ENCODE measurements around the gene CBLN3. TPM values are rescaled to one million over a fixed set of nuclear protein-coding genes. Genes with fewer than 3 reads are reported as not detected.

Gene CBLN3
- total and polyA plus RNA-seq, 4 donors: 0.59 to 2.4 (median 1.5) TPM

DNA sequence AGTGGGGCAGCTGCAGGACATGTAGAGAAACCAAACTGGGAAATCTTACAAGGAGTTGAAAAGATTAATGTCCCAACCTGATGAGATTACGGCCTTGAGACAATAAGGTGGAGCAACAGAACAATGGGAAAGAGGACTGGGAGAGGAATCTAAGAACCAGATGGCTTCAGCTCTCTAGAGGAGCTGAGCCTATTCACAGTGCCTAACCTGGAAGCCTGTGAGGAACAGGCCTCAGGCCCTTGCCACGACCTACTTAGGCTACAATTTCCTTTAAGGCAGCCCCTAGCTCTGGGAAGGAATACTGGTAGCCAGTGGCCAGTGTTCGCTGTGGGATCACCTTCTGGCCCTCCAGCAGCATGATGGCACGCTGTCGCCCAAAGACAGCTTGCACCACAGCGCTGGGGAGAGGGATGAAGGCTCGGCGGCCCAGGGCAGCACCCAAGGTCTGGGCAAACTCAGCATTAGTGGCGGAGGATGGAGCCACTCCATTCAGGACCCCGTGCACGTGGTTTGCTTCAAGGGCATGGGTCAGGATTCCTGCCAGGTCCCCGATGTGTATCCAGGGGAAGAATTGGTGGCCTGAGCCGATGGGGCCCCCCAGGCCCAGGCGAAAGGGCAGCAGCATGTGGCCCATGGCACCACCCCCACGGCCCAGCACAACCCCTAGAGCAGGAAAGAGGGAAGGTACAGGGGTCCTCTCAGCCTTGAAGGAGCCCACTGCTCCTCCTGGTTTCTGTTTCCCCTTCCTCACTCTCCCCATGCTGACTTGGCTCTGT lies 10.6 kb upstream of the CBLN3 start:
- H3K27ac ChIP-seq (ENCODE audit: low read depth, low read length): no peak overlapping the region
- peak in 1 of 6 donors; percentile 6 for DNase-seq (ENCODE audit: low read depth in 4 of 6, low spot score in 6 of 6)
- H3K4me1 ChIP-seq (ENCODE audit: control insufficient read depth, insufficient read depth, low read length): peaks cover 31% of the 10 kb centered on the region
- 89% methylated on average over 13 of the region's 15 CpGs for WGBS (ENCODE audit: insufficient coverage)
- no peak overlapping the region for H3K4me3 ChIP-seq (ENCODE audit: low read depth, low read length)
- H3K27me3 ChIP-seq (ENCODE audit: control insufficient read depth, insufficient read depth, low read length): no peaks in the 10 kb centered on the region
- no peaks in the 10 kb centered on the region for H3K9me3 ChIP-seq (ENCODE audit: control insufficient read depth, insufficient read depth, low read length)
- H3K36me3 ChIP-seq (ENCODE audit: control insufficient read depth, insufficient read depth, low read length): peaks cover 37% of the 10 kb centered on the region

DNA sequence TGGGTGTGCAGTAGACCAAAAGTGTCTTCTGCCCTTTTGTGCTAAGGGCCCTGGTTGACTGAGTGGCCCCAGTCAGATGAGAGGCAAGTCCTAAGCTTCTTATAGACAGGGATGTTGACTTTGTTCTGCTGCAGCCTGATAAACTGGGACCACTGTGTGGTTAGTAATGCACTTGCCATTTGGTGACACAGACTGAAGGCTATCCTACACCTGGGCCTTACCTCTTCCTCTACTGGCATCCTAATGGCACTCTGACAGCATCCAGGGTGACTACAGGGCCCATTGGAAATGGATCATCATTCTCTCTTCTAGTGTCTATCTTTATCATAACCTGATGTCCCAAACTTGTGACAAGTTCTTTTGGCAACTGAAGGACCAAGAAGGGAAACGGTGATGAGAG lies 9.8 kb upstream of the CBLN3 start:
- DNase-seq (ENCODE audit: low read depth in 4 of 6, low spot score in 6 of 6): no peak
- H3K4me3 ChIP-seq (ENCODE audit: low read depth, low read length): no peak overlapping the region
- H3K27ac ChIP-seq (ENCODE audit: low read depth, low read length): no peak overlapping the region
- 83% methylated on average over 1 of the region's 1 CpG for WGBS (ENCODE audit: insufficient coverage)
- H3K4me1 ChIP-seq (ENCODE audit: control insufficient read depth, insufficient read depth, low read length): peaks cover 31% of the 10 kb centered on the region
- no peaks in the 10 kb centered on the region for H3K27me3 ChIP-seq (ENCODE audit: control insufficient read depth, insufficient read depth, low read length)
- peaks cover 42% of the 10 kb centered on the region for H3K36me3 ChIP-seq (ENCODE audit: control insufficient read depth, insufficient read depth, low read length)
- H3K9me3 ChIP-seq (ENCODE audit: control insufficient read depth, insufficient read depth, low read length): no peaks in the 10 kb centered on the region

DNA sequence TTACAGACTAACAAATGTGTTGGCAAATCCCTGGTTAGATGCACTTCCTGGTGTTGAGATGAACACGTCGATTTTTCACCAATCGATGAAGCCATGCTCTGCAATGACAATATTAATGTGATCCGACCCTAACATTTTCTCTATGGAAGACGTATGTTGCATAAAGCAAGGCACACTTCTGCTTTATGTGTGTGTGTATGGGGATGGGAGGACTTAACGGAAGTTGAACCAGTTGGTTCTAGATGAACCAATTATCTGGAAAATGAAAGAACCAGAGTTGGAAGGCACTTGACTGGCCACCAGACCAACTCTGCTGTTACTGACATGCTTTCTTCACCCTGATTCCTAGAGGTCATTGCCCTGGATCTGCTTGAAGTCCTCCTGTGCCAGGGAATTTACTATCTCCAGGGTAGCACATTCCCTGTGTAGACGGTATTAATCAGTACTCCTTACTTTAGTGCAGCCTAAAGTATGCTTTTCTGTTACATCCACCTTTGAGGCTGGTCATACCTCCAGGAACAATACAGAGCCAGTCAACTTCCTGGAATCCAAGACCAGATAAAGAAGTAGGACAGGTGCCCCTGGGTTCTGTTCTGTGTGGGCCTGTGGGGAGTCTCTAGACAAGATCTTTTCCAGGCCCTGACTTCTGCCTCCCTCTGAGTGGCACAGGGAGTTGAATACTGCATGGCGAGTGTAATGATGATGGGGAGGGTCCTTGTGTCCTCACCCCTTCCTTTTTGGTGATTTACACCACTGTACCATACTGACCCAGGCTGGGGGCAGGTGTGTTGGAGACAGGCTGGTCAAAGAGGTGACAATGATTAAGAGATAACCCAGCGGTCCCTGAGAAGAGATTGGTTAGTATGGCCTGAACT lies 9.0 kb upstream of the CBLN3 start:
- WGBS (ENCODE audit: insufficient coverage): 85% methylated on average over 5 of the region's 9 CpGs
- H3K27me3 ChIP-seq (ENCODE audit: control insufficient read depth, insufficient read depth, low read length): no peaks in the 10 kb centered on the region
- DNase-seq (ENCODE audit: low read depth in 4 of 6, low spot score in 6 of 6): no peak
- H3K4me3 ChIP-seq (ENCODE audit: low read depth, low read length): no peak overlapping the region
- H3K27ac ChIP-seq (ENCODE audit: low read depth, low read length): no peak overlapping the region
- H3K9me3 ChIP-seq (ENCODE audit: control insufficient read depth, insufficient read depth, low read length): no peaks in the 10 kb centered on the region
- H3K4me1 ChIP-seq (ENCODE audit: control insufficient read depth, insufficient read depth, low read length): peaks cover 31% of the 10 kb centered on the region
- peaks cover 43% of the 10 kb centered on the region for H3K36me3 ChIP-seq (ENCODE audit: control insufficient read depth, insufficient read depth, low read length)

DNA sequence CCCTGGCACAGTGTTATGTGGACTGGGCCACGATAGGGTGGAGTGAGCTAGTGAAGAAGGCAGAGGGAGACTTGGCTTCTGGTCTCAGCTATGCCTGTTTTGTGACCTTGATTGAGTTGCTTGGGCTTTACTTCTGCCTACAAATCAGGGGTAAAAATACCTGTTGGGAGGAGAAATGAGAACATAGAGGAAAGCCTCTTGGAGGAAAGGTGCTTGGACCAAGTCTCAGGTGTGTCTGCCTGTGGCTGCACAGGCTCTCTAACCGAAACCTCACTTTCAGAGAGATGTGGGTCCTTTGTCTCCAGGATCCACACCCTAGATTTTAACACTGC lies 8.2 kb upstream of the CBLN3 start:
- no peak overlapping the region for H3K4me3 ChIP-seq (ENCODE audit: low read depth, low read length)
- H3K9me3 ChIP-seq (ENCODE audit: control insufficient read depth, insufficient read depth, low read length): no peaks in the 10 kb centered on the region
- peaks cover 31% of the 10 kb centered on the region for H3K4me1 ChIP-seq (ENCODE audit: control insufficient read depth, insufficient read depth, low read length)
- WGBS (ENCODE audit: insufficient coverage): 100% methylated on average over 1 of the region's 2 CpGs
- no peak for DNase-seq (ENCODE audit: low read depth in 4 of 6, low spot score in 6 of 6)
- H3K27ac ChIP-seq (ENCODE audit: low read depth, low read length): no peak overlapping the region
- peaks cover 43% of the 10 kb centered on the region for H3K36me3 ChIP-seq (ENCODE audit: control insufficient read depth, insufficient read depth, low read length)
- H3K27me3 ChIP-seq (ENCODE audit: control insufficient read depth, insufficient read depth, low read length): no peaks in the 10 kb centered on the region

DNA sequence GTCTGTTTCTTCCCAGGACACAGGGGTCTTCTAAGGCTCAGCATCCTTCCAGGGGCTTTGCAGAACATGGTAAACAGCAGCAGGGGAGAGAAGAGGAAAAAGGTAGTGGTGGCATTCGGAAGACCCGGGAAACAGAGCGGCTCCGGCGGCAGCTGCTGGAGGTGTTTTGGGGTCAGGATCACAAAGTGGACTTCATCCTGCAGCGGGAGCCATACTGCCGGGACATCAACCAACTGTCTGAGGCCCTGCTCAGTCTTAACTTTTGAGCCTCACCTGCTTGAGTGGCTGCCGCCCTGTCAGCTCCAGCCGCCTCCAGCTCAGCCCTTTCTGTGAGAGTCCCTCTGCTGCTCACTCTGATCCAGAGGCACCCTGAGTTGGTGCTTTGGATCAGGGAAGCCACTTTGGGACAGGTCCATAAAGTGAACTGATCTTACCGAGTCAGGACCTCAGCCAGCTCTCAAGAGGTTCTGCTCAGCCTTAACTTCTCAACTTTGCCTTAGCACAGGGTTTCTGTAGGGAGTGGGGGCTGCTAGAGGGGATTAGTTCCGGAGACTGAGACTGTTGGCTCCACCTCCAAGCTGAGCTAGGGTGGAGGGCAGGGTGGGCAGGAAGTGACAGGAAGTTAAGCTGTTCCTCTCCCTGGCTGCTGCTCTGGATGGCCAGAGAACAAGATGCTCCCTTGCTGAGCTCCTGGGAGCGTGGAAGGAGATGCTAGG lies 7.7 kb upstream of the CBLN3 start:
- 72% methylated on average over 10 of the region's 12 CpGs for WGBS (ENCODE audit: insufficient coverage)
- no peak overlapping the region for H3K4me3 ChIP-seq (ENCODE audit: low read depth, low read length)
- no peaks in the 10 kb centered on the region for H3K9me3 ChIP-seq (ENCODE audit: control insufficient read depth, insufficient read depth, low read length)
- no peak for DNase-seq (ENCODE audit: low read depth in 4 of 6, low spot score in 6 of 6)
- peaks cover 32% of the 10 kb centered on the region for H3K4me1 ChIP-seq (ENCODE audit: control insufficient read depth, insufficient read depth, low read length)
- peak overlapping the region; percentile 2 for H3K27ac ChIP-seq (ENCODE audit: low read depth, low read length)
- H3K36me3 ChIP-seq (ENCODE audit: control insufficient read depth, insufficient read depth, low read length): peaks cover 48% of the 10 kb centered on the region
- no peaks in the 10 kb centered on the region for H3K27me3 ChIP-seq (ENCODE audit: control insufficient read depth, insufficient read depth, low read length)

DNA sequence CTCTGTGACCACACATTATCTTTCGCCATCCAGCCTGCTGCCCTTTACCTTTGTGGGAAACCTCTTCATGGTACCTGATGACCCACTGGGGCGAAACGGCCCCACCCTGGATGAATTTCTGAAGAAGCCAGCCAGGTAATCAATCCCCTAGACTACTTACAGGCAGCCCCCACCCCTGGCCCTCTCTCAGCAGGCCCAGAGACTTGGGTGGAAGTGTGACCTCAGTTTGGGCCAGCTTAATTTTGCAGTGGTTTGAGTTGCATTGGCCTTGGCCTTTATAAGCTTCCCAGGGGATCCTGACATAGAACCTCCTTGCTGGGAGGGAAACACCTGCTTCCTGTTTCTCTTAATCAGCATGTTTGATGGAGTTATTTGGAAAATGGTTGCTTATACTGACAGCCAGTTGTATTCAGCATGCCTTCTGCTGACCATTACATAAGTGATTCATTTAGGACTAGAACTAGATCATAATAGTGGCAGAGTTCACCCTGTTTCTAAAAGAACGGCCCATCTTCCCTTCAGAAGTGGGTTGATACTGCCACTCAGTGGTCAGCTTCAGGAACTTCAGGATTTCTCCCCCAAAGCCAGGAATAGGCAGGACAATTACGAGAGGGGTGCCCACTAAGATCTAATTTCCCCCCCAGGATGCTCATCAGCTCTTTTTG lies 7.0 kb upstream of the CBLN3 start:
- peak in 5 of 6 donors; percentile 48 to 91 (median 54) for DNase-seq (ENCODE audit: low read depth in 4 of 6, low spot score in 6 of 6)
- peaks cover 55% of the 10 kb centered on the region for H3K36me3 ChIP-seq (ENCODE audit: control insufficient read depth, insufficient read depth, low read length)
- 0% methylated on average over 1 of the region's 5 CpGs for WGBS (ENCODE audit: insufficient coverage)

DNA sequence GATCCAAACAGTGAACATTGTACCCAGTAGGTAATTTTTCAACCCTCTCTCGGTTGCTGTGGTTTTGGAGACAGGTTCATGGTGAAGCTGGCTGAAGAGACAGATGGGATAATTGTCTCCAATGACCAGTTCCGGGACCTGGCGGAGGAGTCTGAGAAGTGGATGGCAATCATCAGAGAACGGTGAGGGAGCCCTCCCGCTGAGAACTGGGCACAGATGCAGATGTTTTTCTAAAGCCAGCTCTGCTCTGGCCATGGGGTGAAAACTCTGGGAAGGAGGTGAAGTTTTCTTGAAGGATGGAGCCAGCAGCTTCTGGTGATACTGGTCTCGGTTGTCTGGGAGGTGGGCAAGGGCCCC lies 6.5 kb upstream of the CBLN3 start:
- WGBS (ENCODE audit: insufficient coverage): 58% methylated on average over 6 of the region's 6 CpGs
- Histone ChIP-seq H3K4me3 (ENCODE audit: low read depth, low read length) (no peak overlapping the region), H3K27ac (ENCODE audit: low read depth, low read length) (peak overlapping the region; percentile 64), H3K4me1 (ENCODE audit: control insufficient read depth, insufficient read depth, low read length) (peaks cover 36% of the 10 kb centered on the region), H3K27me3 (ENCODE audit: control insufficient read depth, insufficient read depth, low read length) (no peaks in the 10 kb centered on the region), H3K9me3 (ENCODE audit: control insufficient read depth, insufficient read depth, low read length) (no peaks in the 10 kb centered on the region), H3K36me3 (ENCODE audit: control insufficient read depth, insufficient read depth, low read length) (peaks cover 57% of the 10 kb centered on the region)
- DNase-seq (ENCODE audit: low read depth in 4 of 6, low spot score in 6 of 6): no peak

More for the DNA sequence above, 7.0 kb upstream of the CBLN3 start:
- H3K4me3 ChIP-seq (ENCODE audit: low read depth, low read length): no peak overlapping the region
- H3K27me3 ChIP-seq (ENCODE audit: control insufficient read depth, insufficient read depth, low read length): no peaks in the 10 kb centered on the region
- H3K9me3 ChIP-seq (ENCODE audit: control insufficient read depth, insufficient read depth, low read length): no peaks in the 10 kb centered on the region
- H3K4me1 ChIP-seq (ENCODE audit: control insufficient read depth, insufficient read depth, low read length): peaks cover 32% of the 10 kb centered on the region
- H3K27ac ChIP-seq (ENCODE audit: low read depth, low read length): peak overlapping the region; percentile 64

DNA sequence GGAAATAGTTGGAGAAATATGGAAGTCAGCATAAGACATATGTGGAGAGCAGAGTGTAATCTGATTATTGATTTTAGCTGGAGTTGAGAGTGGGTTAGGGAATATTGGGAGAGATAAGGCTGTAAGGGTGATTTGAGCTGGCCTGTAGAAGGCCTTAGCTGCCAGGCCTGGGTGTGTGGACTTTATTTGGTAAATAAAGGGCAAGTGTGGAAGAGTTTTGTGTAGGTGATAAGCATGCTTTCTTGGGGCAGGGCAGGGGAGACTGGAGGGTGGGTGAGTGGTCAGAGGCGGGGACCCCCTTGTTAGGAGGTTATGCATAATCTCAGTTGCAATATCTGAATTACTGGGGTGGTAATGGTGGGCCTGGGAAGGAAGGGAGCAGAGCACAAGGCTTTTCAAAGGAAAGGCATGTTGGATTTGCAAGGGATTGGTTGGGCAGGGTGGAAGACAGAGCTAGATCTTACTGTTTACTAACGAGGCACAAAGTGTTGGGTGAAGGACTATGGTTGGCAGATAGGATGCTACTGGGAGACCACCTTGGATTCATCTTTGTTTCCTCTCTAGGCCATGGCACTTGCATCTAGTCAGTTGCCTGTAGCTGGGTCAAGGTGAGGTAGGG lies 5.8 kb upstream of the CBLN3 start:
- no peak overlapping the region for H3K27ac ChIP-seq (ENCODE audit: low read depth, low read length)
- no peaks in the 10 kb centered on the region for H3K27me3 ChIP-seq (ENCODE audit: control insufficient read depth, insufficient read depth, low read length)
- 100% methylated on average over 2 of the region's 2 CpGs for WGBS (ENCODE audit: insufficient coverage)

DNA sequence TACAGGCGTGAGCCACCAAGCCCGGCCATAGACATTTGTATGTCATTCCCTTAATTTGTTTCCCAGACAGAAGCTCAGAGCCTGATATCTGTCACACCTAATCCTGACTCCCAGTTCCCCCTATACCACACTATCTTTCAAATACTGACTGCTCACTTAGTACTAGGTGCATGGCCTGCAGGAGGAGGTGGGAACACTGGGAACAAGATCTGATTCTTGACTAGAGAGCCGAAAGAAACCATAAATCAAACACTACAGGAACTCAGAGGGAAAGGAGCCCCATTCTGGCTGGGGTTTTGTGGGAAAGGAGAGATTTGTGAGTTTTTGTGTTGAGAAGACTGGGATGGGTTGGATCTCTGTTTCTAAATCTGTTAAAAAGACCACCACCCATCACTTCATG lies 5.2 kb upstream of the CBLN3 start:
- Histone ChIP-seq H3K4me3 (ENCODE audit: low read depth, low read length) (no peak overlapping the region), H3K9me3 (ENCODE audit: control insufficient read depth, insufficient read depth, low read length) (no peaks in the 10 kb centered on the region), H3K27me3 (ENCODE audit: control insufficient read depth, insufficient read depth, low read length) (no peaks in the 10 kb centered on the region), H3K27ac (ENCODE audit: low read depth, low read length) (no peak overlapping the region), H3K36me3 (ENCODE audit: control insufficient read depth, insufficient read depth, low read length) (peaks cover 49% of the 10 kb centered on the region), H3K4me1 (ENCODE audit: control insufficient read depth, insufficient read depth, low read length) (peaks cover 36% of the 10 kb centered on the region)
- WGBS (ENCODE audit: insufficient coverage): 72% methylated on average over 2 of the region's 3 CpGs
- DNase-seq (ENCODE audit: low read depth in 4 of 6, low spot score in 6 of 6): no peak

More for the DNA sequence above, 5.8 kb upstream of the CBLN3 start:
- no peaks in the 10 kb centered on the region for H3K9me3 ChIP-seq (ENCODE audit: control insufficient read depth, insufficient read depth, low read length)
- DNase-seq (ENCODE audit: low read depth in 4 of 6, low spot score in 6 of 6): no peak
- H3K4me1 ChIP-seq (ENCODE audit: control insufficient read depth, insufficient read depth, low read length): peaks cover 36% of the 10 kb centered on the region
- no peak overlapping the region for H3K4me3 ChIP-seq (ENCODE audit: low read depth, low read length)
- peaks cover 55% of the 10 kb centered on the region for H3K36me3 ChIP-seq (ENCODE audit: control insufficient read depth, insufficient read depth, low read length)

All from spinal cord (tissue), 10 donors.